Endothelial cell (in vitro differentiated cells): ENCODE data around the gene FCHO2. TPM values are rescaled to one million over a fixed set of nuclear protein-coding genes. Genes with fewer than 3 reads are reported as not detected.

ENCODE experiments used
- DNase-seq: peaks from one replicate; pipeline ENCODE4 v3.0.0; 2021; ENCODE audit warnings: low spot score
- H3K27ac Mint-ChIP-seq: one replicate; pipeline ENCODE4 v1.8.0; 2021; ENCODE audit warnings: mixed read lengths, inconsistent platforms; ENCODE audit not compliant: unreplicated experiment
- H3K27me3 Mint-ChIP-seq: one replicate; pipeline ENCODE4 v1.8.0; 2021; ENCODE audit warnings: mild to moderate bottlenecking, moderate library complexity, mixed read lengths, inconsistent platforms; ENCODE audit not compliant: unreplicated experiment
- H3K36me3 Mint-ChIP-seq: one replicate; pipeline ENCODE4 v1.8.0; 2021; ENCODE audit warnings: mild to moderate bottlenecking, low read depth, mixed read lengths, inconsistent platforms; ENCODE audit not compliant: unreplicated experiment
- H3K4me1 Mint-ChIP-seq: one replicate; pipeline ENCODE4 v1.8.0; 2021; ENCODE audit warnings: mild to moderate bottlenecking, mixed read lengths, inconsistent platforms; ENCODE audit not compliant: unreplicated experiment
- H3K4me3 Mint-ChIP-seq: one replicate; pipeline ENCODE4 v1.8.0; 2021; ENCODE audit warnings: mild to moderate bottlenecking, mixed read lengths, inconsistent platforms; ENCODE audit not compliant: unreplicated experiment
- H3K9me3 Mint-ChIP-seq: one replicate; pipeline ENCODE4 v1.8.0; 2021; ENCODE audit warnings: mixed read lengths, inconsistent platforms; ENCODE audit not compliant: unreplicated experiment
- total RNA-seq: library from RNA; stranded (reverse); fragmentation: NEBNext Ultra II Directional; extraction: Animal tissue kit (Norgen Biotek cat#: 25700); gene quantifications from one replicate; pipeline ENCODE4 v1.2.1, GENCODE V29; 2021; ENCODE audit not compliant: unreplicated experiment
- TF ChIP-seq, protein P1 (sequence below): fragments of 200-600 bp; sonication (generic); IDR thresholded peaks from one replicate; pipeline ENCODE4 v1.5.0; 2021; ENCODE audit warnings: antibody characterized with exemption; ENCODE audit not compliant: unreplicated experiment

Gene FCHO2
- total RNA-seq, 1 donor from 2014 or later, result 41.9 TPM

DNA sequence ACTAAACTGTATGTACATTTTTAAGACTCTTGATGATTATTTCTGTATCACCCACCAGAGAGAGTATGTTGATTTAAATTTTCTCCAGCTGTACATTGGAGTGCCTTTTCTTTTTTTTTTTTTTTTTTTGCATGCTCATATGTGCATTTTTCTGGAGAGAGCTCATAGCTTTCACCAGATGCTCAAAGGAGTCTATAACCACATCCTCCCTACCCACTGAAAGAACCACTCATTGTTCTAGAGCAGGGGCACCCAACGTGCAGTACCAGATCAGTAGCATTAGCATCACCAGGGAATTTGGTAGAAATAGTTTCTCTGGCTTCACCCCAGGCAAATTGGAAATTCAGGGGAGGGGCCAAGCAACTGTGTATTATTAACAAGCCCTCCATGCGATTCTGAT, 110.6 kb downstream of the FCHO2 start:
- Mint-ChIP-seq H3K27me3 (no peaks in the 10 kb centered on the region), H3K4me3 (no peak overlapping the region), H3K9me3 (no peaks in the 10 kb centered on the region), H3K36me3 (peaks cover 6% of the 10 kb centered on the region), H3K27ac (no peak overlapping the region), H3K4me1 (no peaks in the 10 kb centered on the region)
- TF ChIP-seq, protein P1, sequence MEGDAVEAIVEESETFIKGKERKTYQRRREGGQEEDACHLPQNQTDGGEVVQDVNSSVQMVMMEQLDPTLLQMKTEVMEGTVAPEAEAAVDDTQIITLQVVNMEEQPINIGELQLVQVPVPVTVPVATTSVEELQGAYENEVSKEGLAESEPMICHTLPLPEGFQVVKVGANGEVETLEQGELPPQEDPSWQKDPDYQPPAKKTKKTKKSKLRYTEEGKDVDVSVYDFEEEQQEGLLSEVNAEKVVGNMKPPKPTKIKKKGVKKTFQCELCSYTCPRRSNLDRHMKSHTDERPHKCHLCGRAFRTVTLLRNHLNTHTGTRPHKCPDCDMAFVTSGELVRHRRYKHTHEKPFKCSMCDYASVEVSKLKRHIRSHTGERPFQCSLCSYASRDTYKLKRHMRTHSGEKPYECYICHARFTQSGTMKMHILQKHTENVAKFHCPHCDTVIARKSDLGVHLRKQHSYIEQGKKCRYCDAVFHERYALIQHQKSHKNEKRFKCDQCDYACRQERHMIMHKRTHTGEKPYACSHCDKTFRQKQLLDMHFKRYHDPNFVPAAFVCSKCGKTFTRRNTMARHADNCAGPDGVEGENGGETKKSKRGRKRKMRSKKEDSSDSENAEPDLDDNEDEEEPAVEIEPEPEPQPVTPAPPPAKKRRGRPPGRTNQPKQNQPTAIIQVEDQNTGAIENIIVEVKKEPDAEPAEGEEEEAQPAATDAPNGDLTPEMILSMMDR, result no peak
- no peak for DNase-seq

DNA sequence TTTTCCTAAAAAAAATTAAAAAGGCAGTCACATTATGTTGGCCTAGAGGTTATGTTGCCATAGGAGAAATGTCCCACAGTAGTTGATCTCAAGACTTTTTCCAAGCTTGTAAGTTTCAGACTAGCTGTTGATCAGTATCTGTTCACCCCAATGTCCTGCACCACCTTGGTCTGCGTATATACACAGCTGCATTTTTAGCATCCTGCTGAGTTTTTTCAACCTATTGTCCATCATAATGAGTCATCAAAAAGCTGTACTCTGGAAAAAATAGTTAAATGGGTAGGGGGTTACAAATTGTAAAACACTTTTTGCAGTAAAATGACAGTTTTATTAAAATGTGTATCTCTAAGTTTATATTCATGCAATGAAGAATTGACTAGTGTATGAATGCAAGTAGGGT, 111.4 kb downstream of the FCHO2 start:
- DNase-seq, result no peak
- Mint-ChIP-seq H3K27ac (no peak overlapping the region), H3K9me3 (no peaks in the 10 kb centered on the region), H3K27me3 (no peaks in the 10 kb centered on the region), H3K4me1 (no peaks in the 10 kb centered on the region), H3K36me3 (peaks cover 6% of the 10 kb centered on the region), H3K4me3 (no peak overlapping the region)
- TF ChIP-seq, protein P1, result no peak

DNA sequence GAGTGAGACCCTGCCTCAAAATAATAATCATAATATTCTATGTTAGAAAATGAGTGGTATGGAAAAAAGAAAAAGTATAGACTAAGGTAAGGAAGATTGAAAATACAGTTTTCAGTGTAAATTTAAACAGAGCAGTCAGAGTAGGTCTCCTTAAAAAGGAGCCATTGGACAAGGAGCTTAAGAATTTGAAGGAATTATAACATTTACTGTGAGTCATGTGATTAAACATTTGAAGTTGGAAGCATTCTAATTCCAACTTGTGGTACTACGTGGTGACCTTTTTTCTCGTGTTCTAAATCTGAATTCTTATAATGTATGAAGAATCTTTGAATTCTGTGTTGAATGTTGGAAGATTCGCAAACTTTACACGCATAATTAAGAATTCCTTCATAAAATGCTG, 125.3 kb downstream of the FCHO2 start:
- H3K4me1 Mint-ChIP-seq, result no peaks in the 10 kb centered on the region
- no peaks in the 10 kb centered on the region for H3K36me3 Mint-ChIP-seq
- H3K27ac Mint-ChIP-seq, result no peak overlapping the region
- no peak for DNase-seq
- no peak overlapping the region for H3K4me3 Mint-ChIP-seq
- no peaks in the 10 kb centered on the region for H3K9me3 Mint-ChIP-seq
- no peaks in the 10 kb centered on the region for H3K27me3 Mint-ChIP-seq
- TF ChIP-seq, protein P1, result no peak

DNA sequence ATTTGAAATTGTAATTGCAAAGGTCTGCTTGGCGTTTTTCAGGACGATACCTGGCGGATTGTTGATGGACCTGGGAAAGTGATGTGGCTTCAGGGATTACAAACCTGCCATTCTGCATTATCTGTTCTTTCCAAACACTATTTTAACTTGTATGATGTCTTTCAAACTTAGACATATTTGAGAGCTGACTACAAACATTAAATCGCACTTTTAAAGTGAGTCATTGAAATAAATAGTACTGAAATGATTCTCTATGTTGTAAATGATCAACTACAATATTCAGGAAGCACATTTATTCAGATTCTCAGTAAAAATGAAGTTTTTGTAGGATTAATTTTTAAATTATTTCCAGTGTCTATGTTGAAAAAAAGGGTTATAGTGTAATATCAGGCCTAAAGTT, 132.2 kb downstream of the FCHO2 start:
- Mint-ChIP-seq H3K4me3 (no peak overlapping the region), H3K27ac (no peak overlapping the region), H3K4me1 (no peaks in the 10 kb centered on the region), H3K36me3 (peaks cover 6% of the 10 kb centered on the region), H3K9me3 (no peaks in the 10 kb centered on the region), H3K27me3 (peaks cover 4% of the 10 kb centered on the region)
- TF ChIP-seq, protein P1, result no peak
- DNase-seq, result no peak

DNA sequence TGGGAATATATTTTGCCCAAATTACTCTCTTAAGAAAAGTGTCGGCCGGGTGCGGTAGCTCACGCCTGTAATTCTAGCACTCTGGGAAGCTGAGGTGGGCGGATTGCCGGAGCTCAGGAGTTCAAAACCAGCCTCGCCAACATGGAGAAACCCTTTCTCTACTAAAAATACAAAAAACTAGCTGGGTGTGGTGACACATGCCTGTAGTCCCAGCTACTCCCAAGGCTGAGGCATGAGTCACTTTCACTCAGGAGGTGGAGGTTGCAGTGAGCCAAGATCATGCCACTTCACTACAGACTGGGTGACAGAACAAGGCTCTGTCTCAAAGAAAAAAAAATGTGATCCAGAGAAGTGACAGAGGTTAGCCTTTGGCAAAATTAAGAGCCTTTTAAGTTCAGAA, 138.1 kb downstream of the FCHO2 start:
- H3K4me3 Mint-ChIP-seq, result no peak overlapping the region
- no peak overlapping the region for H3K27ac Mint-ChIP-seq
- peaks cover 7% of the 10 kb centered on the region for H3K9me3 Mint-ChIP-seq
- TF ChIP-seq, protein P1, result no peak
- DNase-seq, result no peak
- no peaks in the 10 kb centered on the region for H3K27me3 Mint-ChIP-seq
- H3K36me3 Mint-ChIP-seq, result no peaks in the 10 kb centered on the region
- no peaks in the 10 kb centered on the region for H3K4me1 Mint-ChIP-seq
